Ishikawa (cell line): ENCODE data around the gene TRAF7.

ENCODE experiments used
- CEBPB ChIP-seq: IDR thresholded peaks from 2 replicates; pipeline ENCODE4 v1.6.1; 2012
- TAF1 ChIP-seq: IDR thresholded peaks from 2 replicates; pipeline ENCODE4 v1.6.1; 2012; ENCODE audit warnings: low read depth, mild to moderate bottlenecking
- TF ChIP-seq, protein P1 (sequence below): IDR thresholded peaks from 2 replicates; pipeline ENCODE4 v1.6.1; 2012; ENCODE audit warnings: low read depth, mild to moderate bottlenecking
- TF ChIP-seq, protein P2 (sequence below): IDR thresholded peaks from 2 replicates; pipeline ENCODE4 v1.6.1; 2012

DNA sequence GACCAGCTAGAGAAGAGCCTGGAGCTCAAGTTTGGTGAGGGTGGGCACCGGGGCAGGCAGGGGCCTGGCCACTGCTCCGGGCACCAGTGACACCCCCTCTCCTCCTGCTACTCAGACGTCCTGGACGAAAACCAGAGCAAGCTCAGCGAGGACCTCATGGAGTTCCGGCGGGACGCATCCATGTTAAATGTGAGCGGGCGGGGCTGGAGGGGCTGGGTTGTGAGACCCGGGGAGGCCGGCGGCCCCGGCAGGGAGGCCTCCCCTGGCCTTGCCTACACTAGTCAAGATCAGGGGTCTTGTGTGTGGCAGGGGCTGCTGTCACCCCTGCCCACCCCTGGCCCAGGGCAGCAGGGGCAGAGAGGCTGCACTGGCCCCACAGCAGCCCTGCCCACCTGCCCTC, 17.8 kb downstream of the TRAF7 start:
- TF ChIP-seq, protein P1, sequence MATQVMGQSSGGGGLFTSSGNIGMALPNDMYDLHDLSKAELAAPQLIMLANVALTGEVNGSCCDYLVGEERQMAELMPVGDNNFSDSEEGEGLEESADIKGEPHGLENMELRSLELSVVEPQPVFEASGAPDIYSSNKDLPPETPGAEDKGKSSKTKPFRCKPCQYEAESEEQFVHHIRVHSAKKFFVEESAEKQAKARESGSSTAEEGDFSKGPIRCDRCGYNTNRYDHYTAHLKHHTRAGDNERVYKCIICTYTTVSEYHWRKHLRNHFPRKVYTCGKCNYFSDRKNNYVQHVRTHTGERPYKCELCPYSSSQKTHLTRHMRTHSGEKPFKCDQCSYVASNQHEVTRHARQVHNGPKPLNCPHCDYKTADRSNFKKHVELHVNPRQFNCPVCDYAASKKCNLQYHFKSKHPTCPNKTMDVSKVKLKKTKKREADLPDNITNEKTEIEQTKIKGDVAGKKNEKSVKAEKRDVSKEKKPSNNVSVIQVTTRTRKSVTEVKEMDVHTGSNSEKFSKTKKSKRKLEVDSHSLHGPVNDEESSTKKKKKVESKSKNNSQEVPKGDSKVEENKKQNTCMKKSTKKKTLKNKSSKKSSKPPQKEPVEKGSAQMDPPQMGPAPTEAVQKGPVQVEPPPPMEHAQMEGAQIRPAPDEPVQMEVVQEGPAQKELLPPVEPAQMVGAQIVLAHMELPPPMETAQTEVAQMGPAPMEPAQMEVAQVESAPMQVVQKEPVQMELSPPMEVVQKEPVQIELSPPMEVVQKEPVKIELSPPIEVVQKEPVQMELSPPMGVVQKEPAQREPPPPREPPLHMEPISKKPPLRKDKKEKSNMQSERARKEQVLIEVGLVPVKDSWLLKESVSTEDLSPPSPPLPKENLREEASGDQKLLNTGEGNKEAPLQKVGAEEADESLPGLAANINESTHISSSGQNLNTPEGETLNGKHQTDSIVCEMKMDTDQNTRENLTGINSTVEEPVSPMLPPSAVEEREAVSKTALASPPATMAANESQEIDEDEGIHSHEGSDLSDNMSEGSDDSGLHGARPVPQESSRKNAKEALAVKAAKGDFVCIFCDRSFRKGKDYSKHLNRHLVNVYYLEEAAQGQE: no peak
- TF ChIP-seq CEBPB: no peak
- TF ChIP-seq, protein P2, sequence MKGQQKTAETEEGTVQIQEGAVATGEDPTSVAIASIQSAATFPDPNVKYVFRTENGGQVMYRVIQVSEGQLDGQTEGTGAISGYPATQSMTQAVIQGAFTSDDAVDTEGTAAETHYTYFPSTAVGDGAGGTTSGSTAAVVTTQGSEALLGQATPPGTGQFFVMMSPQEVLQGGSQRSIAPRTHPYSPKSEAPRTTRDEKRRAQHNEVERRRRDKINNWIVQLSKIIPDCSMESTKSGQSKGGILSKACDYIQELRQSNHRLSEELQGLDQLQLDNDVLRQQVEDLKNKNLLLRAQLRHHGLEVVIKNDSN: no peak
- TF ChIP-seq TAF1: no peak
